ENCODE measurements around the gene MMP7. TPM values are rescaled to one million over a fixed set of nuclear protein-coding genes. Genes with fewer than 3 reads are reported as not detected.

Gene MMP7
- total RNA-seq, 1 experiment from 2014 or later: 0.61 TPM

DNA sequence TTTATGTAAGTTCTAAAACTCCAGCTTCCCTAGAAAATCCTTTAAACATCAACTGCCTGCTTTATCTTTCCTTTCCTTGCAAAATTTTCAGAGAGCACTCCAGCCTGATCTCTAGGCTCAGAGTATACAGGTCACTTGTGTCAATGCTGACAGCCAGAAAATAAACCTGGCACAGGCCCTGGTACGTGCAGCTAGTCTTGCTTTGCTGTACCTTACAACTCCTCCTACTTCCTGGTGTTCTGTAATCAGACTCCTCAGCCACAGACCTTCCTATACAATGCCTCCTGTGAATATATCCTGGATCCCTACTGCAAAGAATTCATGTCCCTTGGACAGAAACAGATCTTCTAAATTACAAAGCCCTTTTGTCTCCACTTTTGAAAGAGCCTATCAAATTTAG lies 53.7 kb downstream of the MMP7 start (continued):
- TF ChIP-seq, protein P1, sequence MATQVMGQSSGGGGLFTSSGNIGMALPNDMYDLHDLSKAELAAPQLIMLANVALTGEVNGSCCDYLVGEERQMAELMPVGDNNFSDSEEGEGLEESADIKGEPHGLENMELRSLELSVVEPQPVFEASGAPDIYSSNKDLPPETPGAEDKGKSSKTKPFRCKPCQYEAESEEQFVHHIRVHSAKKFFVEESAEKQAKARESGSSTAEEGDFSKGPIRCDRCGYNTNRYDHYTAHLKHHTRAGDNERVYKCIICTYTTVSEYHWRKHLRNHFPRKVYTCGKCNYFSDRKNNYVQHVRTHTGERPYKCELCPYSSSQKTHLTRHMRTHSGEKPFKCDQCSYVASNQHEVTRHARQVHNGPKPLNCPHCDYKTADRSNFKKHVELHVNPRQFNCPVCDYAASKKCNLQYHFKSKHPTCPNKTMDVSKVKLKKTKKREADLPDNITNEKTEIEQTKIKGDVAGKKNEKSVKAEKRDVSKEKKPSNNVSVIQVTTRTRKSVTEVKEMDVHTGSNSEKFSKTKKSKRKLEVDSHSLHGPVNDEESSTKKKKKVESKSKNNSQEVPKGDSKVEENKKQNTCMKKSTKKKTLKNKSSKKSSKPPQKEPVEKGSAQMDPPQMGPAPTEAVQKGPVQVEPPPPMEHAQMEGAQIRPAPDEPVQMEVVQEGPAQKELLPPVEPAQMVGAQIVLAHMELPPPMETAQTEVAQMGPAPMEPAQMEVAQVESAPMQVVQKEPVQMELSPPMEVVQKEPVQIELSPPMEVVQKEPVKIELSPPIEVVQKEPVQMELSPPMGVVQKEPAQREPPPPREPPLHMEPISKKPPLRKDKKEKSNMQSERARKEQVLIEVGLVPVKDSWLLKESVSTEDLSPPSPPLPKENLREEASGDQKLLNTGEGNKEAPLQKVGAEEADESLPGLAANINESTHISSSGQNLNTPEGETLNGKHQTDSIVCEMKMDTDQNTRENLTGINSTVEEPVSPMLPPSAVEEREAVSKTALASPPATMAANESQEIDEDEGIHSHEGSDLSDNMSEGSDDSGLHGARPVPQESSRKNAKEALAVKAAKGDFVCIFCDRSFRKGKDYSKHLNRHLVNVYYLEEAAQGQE (IDR thresholded peaks at IDR 0.05; ENCODE audit: low read depth): no peak
- peak; percentile 77; the same call in 1 of the 2 replicates for TF ChIP-seq CBX3 (IDR thresholded peaks at IDR 0.05; ENCODE audit: low read depth)
- TF ChIP-seq EGR1 (IDR thresholded peaks at IDR 0.05; ENCODE audit: low read depth): no peak
- TF ChIP-seq YY1 (IDR thresholded peaks at IDR 0.05; ENCODE audit: extremely low read depth, insufficient replicate concordance, low read depth, low read length): no peak

DNA sequence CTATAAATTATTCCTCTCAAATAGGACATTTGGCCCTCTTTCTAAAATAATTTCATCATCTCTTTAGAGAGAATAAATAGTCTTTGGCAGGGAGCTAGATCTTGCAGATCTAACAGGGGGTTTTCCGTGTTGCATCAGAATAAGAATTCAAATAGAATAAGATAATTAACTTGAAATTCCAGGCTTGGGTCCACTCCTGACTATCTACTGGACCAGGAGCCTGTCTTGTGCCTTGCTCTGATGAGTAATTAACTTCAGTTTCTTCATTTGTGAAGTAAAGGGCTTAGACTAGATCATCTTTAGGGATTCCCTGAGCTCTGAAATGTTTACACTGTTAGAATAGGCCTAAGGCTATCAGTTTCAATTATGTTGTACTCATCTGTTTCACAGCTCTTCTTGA lies 54.5 kb downstream of the MMP7 start:
- BruUV-seq (replicated peaks): no TSS peak
- no peak overlapping the region for H3K9ac ChIP-seq (ENCODE audit: low read length)
- no peaks in the 10 kb centered on the region for H3K36me3 ChIP-seq (ENCODE audit: control insufficient read depth in 1 of 2, insufficient read depth in 2 of 2, low read length in 2 of 2)
- H3K9me2 ChIP-seq (ENCODE audit: insufficient read depth): no peaks in the 10 kb centered on the region
- DNase-seq (ENCODE audit: low read depth, low spot score): no peak
- no peak overlapping the region for H3K4me3 ChIP-seq (replicated peaks in 1 of 2; ENCODE audit: low read depth in 1 of 2, low read length in 2 of 2)
- intact Hi-C loops (cut with micrococcal nuclease): no loop called here
- POLR2A ChIA-PET: interaction anchor here (0.5 kb wide), 1 partner anchor 22 kb away, joined by 5 read pairs; no protein-coding TSS in a partner anchor
- H3K4me1 ChIP-seq (ENCODE audit: control insufficient read depth in 1 of 2, insufficient read depth in 2 of 2, low read length in 2 of 2): peaks cover 7 to 14% of the 10 kb centered on the region in 2 experiments; a peak in 3 of 4 replicates
- RAD21 ChIA-PET (ENCODE audit: low non-redundant PET in 1 of 2, low total read pairs in 2 of 2, uncharacterized antibody in 2 of 2, unreplicated experiment in 2 of 2): no interaction called here
- no peaks in the 10 kb centered on the region for H3K79me2 ChIP-seq (ENCODE audit: insufficient read depth, low read length)
- no peak overlapping the region for H3K27ac ChIP-seq (ENCODE audit: low read depth, low read length)
- ATAC-seq: no peak
- no peaks in the 10 kb centered on the region for H3K27me3 ChIP-seq (ENCODE audit: insufficient read depth, low read length)
- CTCF ChIA-PET: no interaction called here
- peak overlapping the region; percentile 55 for H2AFZ ChIP-seq (ENCODE audit: low read depth, low read length, poor library complexity, severe bottlenecking)
- H4K20me1 ChIP-seq (ENCODE audit: insufficient read depth): no peaks in the 10 kb centered on the region
- no peaks in the 10 kb centered on the region for H3K9me3 ChIP-seq (ENCODE audit: control insufficient read depth in 1 of 2, insufficient read depth in 1 of 2, low read depth in 1 of 2, low read length in 2 of 2)
- H3K4me2 ChIP-seq (ENCODE audit: low read length): peak overlapping the region; percentile 59; the same call in 1 of the 2 replicates
- TF ChIP-seq CEBPB (IDR thresholded peaks at IDR 0.05; ENCODE audit: low read depth): no peak
- no peak for TF ChIP-seq ZNF274 (IDR thresholded peaks at IDR 0.05; ENCODE audit: low read depth, low read length)
- TF ChIP-seq, protein P2, sequence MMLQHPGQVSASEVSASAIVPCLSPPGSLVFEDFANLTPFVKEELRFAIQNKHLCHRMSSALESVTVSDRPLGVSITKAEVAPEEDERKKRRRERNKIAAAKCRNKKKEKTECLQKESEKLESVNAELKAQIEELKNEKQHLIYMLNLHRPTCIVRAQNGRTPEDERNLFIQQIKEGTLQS (IDR thresholded peaks at IDR 0.05): no peak
- TF ChIP-seq POLR2A (IDR thresholded peaks at IDR 0.05; ENCODE audit: borderline replicate concordance, extremely low read depth, insufficient read depth, insufficient read length): no peak
- no peak for TF ChIP-seq FOSL1 (IDR thresholded peaks at IDR 0.05; ENCODE audit: low read depth)
- no peak for TF ChIP-seq POLR2AphosphoS5 (IDR thresholded peaks at IDR 0.05; ENCODE audit: low read depth, low read length)
- no peak for TF ChIP-seq EZH2 (IDR thresholded peaks at IDR 0.05)
- TF ChIP-seq, protein P3, sequence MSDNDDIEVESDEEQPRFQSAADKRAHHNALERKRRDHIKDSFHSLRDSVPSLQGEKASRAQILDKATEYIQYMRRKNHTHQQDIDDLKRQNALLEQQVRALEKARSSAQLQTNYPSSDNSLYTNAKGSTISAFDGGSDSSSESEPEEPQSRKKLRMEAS (IDR thresholded peaks at IDR 0.05): no peak
- TF ChIP-seq ZFX (IDR thresholded peaks at IDR 0.05): no peak
- no peak for TF ChIP-seq ELF1 (IDR thresholded peaks at IDR 0.05; ENCODE audit: borderline replicate concordance, low read depth)
- no peak for TF ChIP-seq EZH2phosphoT487 (IDR thresholded peaks at IDR 0.05; ENCODE audit: borderline replicate concordance)
- no peak for TF ChIP-seq SIN3A (IDR thresholded peaks at IDR 0.05; ENCODE audit: low read depth)
- no peak for TF ChIP-seq CBX3 (IDR thresholded peaks at IDR 0.05; ENCODE audit: low read depth)
- TF ChIP-seq, protein P4, sequence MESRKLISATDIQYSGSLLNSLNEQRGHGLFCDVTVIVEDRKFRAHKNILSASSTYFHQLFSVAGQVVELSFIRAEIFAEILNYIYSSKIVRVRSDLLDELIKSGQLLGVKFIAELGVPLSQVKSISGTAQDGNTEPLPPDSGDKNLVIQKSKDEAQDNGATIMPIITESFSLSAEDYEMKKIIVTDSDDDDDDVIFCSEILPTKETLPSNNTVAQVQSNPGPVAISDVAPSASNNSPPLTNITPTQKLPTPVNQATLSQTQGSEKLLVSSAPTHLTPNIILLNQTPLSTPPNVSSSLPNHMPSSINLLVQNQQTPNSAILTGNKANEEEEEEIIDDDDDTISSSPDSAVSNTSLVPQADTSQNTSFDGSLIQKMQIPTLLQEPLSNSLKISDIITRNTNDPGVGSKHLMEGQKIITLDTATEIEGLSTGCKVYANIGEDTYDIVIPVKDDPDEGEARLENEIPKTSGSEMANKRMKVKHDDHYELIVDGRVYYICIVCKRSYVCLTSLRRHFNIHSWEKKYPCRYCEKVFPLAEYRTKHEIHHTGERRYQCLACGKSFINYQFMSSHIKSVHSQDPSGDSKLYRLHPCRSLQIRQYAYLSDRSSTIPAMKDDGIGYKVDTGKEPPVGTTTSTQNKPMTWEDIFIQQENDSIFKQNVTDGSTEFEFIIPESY (IDR thresholded peaks at IDR 0.05; ENCODE audit: extremely low read depth, insufficient replicate concordance, low read length): no peak
- TF ChIP-seq, protein P5, sequence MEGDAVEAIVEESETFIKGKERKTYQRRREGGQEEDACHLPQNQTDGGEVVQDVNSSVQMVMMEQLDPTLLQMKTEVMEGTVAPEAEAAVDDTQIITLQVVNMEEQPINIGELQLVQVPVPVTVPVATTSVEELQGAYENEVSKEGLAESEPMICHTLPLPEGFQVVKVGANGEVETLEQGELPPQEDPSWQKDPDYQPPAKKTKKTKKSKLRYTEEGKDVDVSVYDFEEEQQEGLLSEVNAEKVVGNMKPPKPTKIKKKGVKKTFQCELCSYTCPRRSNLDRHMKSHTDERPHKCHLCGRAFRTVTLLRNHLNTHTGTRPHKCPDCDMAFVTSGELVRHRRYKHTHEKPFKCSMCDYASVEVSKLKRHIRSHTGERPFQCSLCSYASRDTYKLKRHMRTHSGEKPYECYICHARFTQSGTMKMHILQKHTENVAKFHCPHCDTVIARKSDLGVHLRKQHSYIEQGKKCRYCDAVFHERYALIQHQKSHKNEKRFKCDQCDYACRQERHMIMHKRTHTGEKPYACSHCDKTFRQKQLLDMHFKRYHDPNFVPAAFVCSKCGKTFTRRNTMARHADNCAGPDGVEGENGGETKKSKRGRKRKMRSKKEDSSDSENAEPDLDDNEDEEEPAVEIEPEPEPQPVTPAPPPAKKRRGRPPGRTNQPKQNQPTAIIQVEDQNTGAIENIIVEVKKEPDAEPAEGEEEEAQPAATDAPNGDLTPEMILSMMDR (IDR thresholded peaks at IDR 0.05 in 2 of 3, conservative IDR thresholded peaks at IDR 0.05 in 1 of 3; ENCODE audit: borderline replicate concordance in 1 of 3, insufficient read depth in 1 of 3, low read depth in 2 of 3, low read length in 2 of 3): no peak
- TF ChIP-seq RAD21 (IDR thresholded peaks at IDR 0.05; ENCODE audit: low read depth): no peak
